Heart right ventricle (tissue), 16 donors: ENCODE measurements around the gene GALE. TPM values are rescaled to one million over a fixed set of nuclear protein-coding genes. Genes with fewer than 3 reads are reported as not detected.

ENCODE experiments used
- ATAC-seq, 8 donors: fragments of 200-7000 bp; cut with Tn5 transposase; one replicate each; pipeline ENCODE4 v1.9.1; 2020; ENCODE audit warnings: mild to moderate bottlenecking in 8 of 8, moderate library complexity in 8 of 8, moderate number of reproducible peaks in 1 of 8
- DNase-seq, 2 donors: peaks; one replicate each; pipeline ENCODE4 v3.0.0-alpha.2; 2020
- H3K27ac ChIP-seq, 10 donors: fragments of 200-600 bp; sonication (generic) in 2 of 10; one replicate each; pipeline versions ENCODE4 v1.5.0 to v1.8.0; 2020 to 2022; ENCODE audit warnings: mild to moderate bottlenecking in 3 of 10
- H3K27me3 ChIP-seq, 7 donors: fragments of 200-600 bp; one replicate each; pipeline ENCODE4 v1.8.0; 2021 to 2022; ENCODE audit warnings: mild to moderate bottlenecking in 2 of 7
- H3K36me3 ChIP-seq, 9 donors: fragments of 200-600 bp; sonication (generic) in 1 of 9; one replicate each; pipeline versions ENCODE4 v1.5.0 to v1.8.0; 2020 to 2022; ENCODE audit warnings: mild to moderate bottlenecking in 2 of 9
- H3K4me1 ChIP-seq, 9 donors: fragments of 200-600 bp; sonication (generic) in 1 of 9; one replicate each; pipeline versions ENCODE4 v1.5.0 to v1.8.0; 2020 to 2022; ENCODE audit warnings: mild to moderate bottlenecking in 4 of 9
- H3K4me3 ChIP-seq, 10 donors: fragments of 200-600 bp; sonication (generic) in 2 of 10; one replicate each; pipeline versions ENCODE4 v1.5.0 to v1.8.0; 2020 to 2022; ENCODE audit warnings: mild to moderate bottlenecking in 7 of 10, moderate library complexity in 2 of 10
- H3K9me3 ChIP-seq, 11 donors: fragments of 200-600 bp in 10 of 11; sonication (generic) in 2 of 11; one replicate each; pipeline versions ENCODE4 v1.5.0 to v1.8.0; 2013 to 2022; ENCODE audit warnings: mild to moderate bottlenecking in 2 of 11, control low read depth in 1 of 11, moderate library complexity in 1 of 11
- CTCF ChIP-seq, 9 donors: fragments of 200-600 bp; sonication (generic) in 2 of 9; IDR thresholded peaks; one replicate each; pipeline versions ENCODE4 v1.5.0 to v1.8.0; 2021 to 2022; ENCODE audit warnings: antibody characterized with exemption in 9 of 9, mild to moderate bottlenecking in 5 of 9, moderate library complexity in 1 of 9
- WGBS, 2 donors: extraction: QIAGEN DNeasy Blood & Tissue Kit; methylation state at CpG; one replicate each; pipeline ENCODE4 v1.1.7; 2013; ENCODE audit warnings: inconsistent platforms in 1 of 2; 5-methylcytosine and 5-hydroxymethylcytosine counted together
- intact Hi-C, 10 donors: fragments of 100-400 bp; cut with DNase I; formaldehyde crosslinking; loops; one replicate each; pipeline versions ENCODE4 v1.11.1 to v1.14.2; 2022
- polyA plus RNA-seq, 2 donors: library from polyadenylated mRNA; stranded (reverse); fragments of 200-250 nt; gene quantifications; one replicate each; pipeline ENCODE4 v1.2.3, GENCODE V29; 2013
- total RNA-seq, 10 donors: library from RNA; stranded (reverse); fragmentation: NEBNext Ultra II Directional in 3 of 10; extraction: Animal tissue kit (Norgen Biotek cat#: 25700) in 3 of 10; gene quantifications; one replicate each; pipeline versions ENCODE4 v1.2.1 to v1.2.4, GENCODE V29; 2021 to 2023
- donor health status: Arrhythmogenic right ventricular cardiomyopathy.
- donor health status: ischemic (EF 13 %, LVEDD 7.1; RV severe dilation, severe dysfunction).
- donor health status: healthy with polysubstance abuse.
- donor health status: DM: no; HTN: yes; CAD: no.
- donor health status: DM: no; HTN: no; CAD: no.
- donor health status: ischemic (EF 25% LVEDD 6.9; RV normal size, moderate dysfunction).
- donor health status: ischemic (EF 25% LVEDD 5.7; RV mildly dilated, moderate dysfunction).
- donor health status: healthy.
- donor health status: DM: yes; HTN: yes; CAD: no.
- donor health status: Ischemic cardiomyopathy.
- donor health status: ischemic (EF 35%, LVEDD 5.7; RV mildly dilated, moderate dysfunction).
- donor health status: nonischemic (EF 11% LVEDD 7.7; RV severe dilation, severe dysfunction).
- donor health status: DM: yes; HTN: yes; CAD: no.
- donor health status: PGD.
- donor health status: ischemic (EF 29% LVEDD 5.4; RV normal size, mild dysfunction).
- donor health status: nonischemic (EF 23%, LVEDD 6.1; RV moderate dilation, normal function).

GALE gene
- total and polyA plus RNA-seq, 12 donors: 5.3 to 22.2 (median 8.3) TPM

- 82 to 85% methylated on average over 10 of the region's 10 CpGs for WGBS, 2 donors
- intact Hi-C loops: loop anchor here in 7 of 10 donors (1.0 to 10.0 kb wide), 5 partner anchors 92 to 252 kb away; partner anchors contain the start of gene FUCA1 (in 5 of the 7)
- Histone ChIP-seq H3K36me3 (peaks cover 0 to 31% (median 9%) of the 10 kb centered on the region in 9 donors), H3K4me1 (peaks cover 0 to 59% (median 19%) of the 10 kb centered on the region in 9 donors), H3K27me3 (no peaks in the 10 kb centered on the region), H3K27ac (no peak overlapping the region), H3K9me3 (no peaks in the 10 kb centered on the region), H3K4me3 (no peak overlapping the region)
- no peak for TF ChIP-seq CTCF (IDR thresholded peaks at IDR 0.05)
- DNase-seq (no peak), ATAC-seq (no peak)
Measured at GRCh38 chr1:23772854-23773242, 27.7 kb downstream of the GALE start.

GRCh38 chr1:23772049-23772853 is 28.3 kb downstream of the GALE start:
- H3K27ac ChIP-seq: no peak overlapping the region
- peaks cover 0 to 54% (median 13%) of the 10 kb centered on the region in 9 donors for H3K4me1 ChIP-seq
- intact Hi-C loops: loop anchor here in 7 of 10 donors (1.0 to 10.0 kb wide), 5 partner anchors 93 to 253 kb away; partner anchors contain the start of gene FUCA1 (in 5 of the 7)
- H3K27me3 ChIP-seq: no peaks in the 10 kb centered on the region
- peak; percentile 86 for DNase-seq
- H3K9me3 ChIP-seq: no peaks in the 10 kb centered on the region
- ATAC-seq: peak; percentile 65 to 90 (median 82)
- WGBS, 2 donors: 12 to 14% methylated on average over 14 of the region's 14 CpGs
- H3K4me3 ChIP-seq: no peak overlapping the region
- H3K36me3 ChIP-seq: peaks cover 0 to 36% (median 9%) of the 10 kb centered on the region in 9 donors
- TF ChIP-seq CTCF (IDR thresholded peaks at IDR 0.05): peak; percentile 85 to 96 (median 92)

- intact Hi-C loops: no loop called here
- peak overlapping the region in 4 of 10 donors; percentile 0 to 24 (median 15) for H3K27ac ChIP-seq
- WGBS, 2 donors: 44 to 53% methylated on average over 5 of the region's 5 CpGs
Measured at GRCh38 chr1:23768733-23769132, 31.8 kb downstream of the GALE start.

More at GRCh38 chr1:23768733-23769132, 31.8 kb downstream of the GALE start:
- peaks cover 0 to 41% (median 5%) of the 10 kb centered on the region in 9 donors for H3K4me1 ChIP-seq
- peak in 6 of 8 donors; percentile 55 to 84 (median 62) for ATAC-seq
- H3K9me3 ChIP-seq: no peaks in the 10 kb centered on the region
- peaks cover 0 to 66% (median 9%) of the 10 kb centered on the region in 9 donors for H3K36me3 ChIP-seq
- DNase-seq: peak in 1 of 2 donors; percentile 43
- H3K4me3 ChIP-seq: no peak overlapping the region
- H3K27me3 ChIP-seq: no peaks in the 10 kb centered on the region
- no peak for TF ChIP-seq CTCF (IDR thresholded peaks at IDR 0.05)
